ENCODE data around the gene CRYM.
"Not testable (repeated sequence)": the region's sequence is repeated elsewhere in the genome, so short reads cannot be mapped to it uniquely, and the experiment has no call there.

Gene CRYM

DNA sequence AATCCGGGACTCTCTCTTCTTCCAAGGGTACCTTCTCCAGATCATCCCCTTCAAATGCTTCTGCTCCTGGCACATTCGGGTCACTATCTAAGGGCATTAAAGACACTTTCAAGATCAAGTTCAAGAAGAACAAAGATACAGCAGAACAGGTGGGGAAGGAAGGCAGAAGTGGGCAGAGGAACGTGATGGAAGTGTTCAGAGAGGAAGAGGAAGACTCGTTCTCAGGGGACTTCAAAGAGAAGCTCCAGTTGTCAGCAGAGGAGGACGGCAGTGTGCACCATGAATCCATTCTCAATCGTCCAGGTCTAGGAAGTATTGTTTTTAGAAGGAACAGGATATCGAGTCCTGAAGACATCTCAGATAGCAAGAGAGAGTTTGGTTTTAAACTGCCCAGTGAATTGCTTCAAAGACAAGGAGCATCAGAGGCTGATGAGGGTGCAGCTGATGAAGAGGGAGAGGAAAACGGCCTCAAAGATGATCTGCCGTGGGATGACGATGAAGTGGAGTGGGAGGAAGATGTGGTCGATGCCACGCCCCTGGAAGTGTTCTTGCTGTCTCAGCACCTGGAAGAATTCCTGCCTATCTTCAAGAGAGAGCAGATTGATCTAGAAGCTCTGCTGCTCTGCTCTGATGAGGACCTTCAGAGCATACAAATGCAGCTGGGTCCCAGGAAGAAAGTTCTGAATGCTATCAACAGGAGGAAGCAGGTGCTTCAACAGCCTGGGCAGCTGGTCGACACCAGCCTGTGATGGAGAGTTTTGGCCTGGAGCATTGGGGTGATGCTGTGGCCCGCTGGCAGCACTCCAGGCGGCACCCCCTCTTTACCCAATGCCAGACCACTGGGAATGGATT lies 27.8 kb downstream of the CRYM start:
- DNase-seq (ENCODE audit: low read depth in 3 of 3, low spot score in 1 of 3), result no peak

GRCh38 chr16:21248179-21248578 lies 29.9 kb downstream of the CRYM start:
- not testable (repeated sequence) for DNase-seq (ENCODE audit: low read depth in 3 of 3, low spot score in 1 of 3)

GRCh38 chr16:21244518-21245215 lies 33.4 kb downstream of the CRYM start:
- DNase-seq (ENCODE audit: low read depth in 3 of 3, low spot score in 1 of 3), result no peak

DNA sequence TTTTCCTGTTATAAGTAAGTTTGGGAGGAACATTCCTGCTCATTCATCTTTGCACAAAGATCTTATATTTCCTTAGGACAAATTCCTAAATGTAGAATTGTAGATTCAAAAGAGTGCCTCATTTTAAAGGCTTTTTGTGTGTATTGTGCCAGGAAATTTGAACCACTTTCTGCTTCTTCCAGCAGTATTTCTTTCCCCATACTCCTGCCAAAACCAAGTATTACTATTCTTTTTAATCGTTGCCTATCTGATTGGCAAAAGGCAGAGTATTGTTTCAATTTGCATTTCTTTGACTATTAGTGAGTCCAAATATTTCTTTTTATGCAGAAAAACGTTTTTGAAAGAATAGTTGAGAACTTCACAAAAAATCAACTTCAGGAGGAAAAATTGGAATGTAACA lies 35.3 kb downstream of the CRYM start:
- no peak for DNase-seq (ENCODE audit: low read depth in 3 of 3, low spot score in 1 of 3)

- DNase-seq (ENCODE audit: low read depth in 3 of 3, low spot score in 1 of 3), result no peak
Observed at GRCh38 chr16:21239646-21240045, 38.4 kb downstream of the CRYM start.

GRCh38 chr16:21236831-21237230 lies 41.3 kb downstream of the CRYM start:
- no peak for DNase-seq (ENCODE audit: low read depth in 3 of 3, low spot score in 1 of 3)

DNA sequence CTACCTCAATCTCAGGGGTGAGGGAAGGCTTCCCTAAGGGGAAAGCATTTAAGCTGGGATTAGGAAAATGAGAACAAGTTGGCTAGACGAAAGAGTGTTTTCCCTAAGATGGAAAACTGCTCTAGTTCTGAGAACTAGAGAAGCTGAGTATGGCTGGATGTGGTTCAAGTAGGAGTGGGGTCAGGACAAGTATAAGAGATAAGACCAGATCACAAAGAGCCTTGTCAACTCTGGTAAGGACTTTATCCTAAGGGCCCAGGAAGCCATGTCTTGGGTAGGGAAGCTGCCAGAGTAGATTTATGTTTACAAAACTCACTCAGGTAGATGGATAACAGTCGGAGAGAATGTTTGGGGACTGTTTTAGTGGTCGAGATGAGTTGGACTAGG lies 42.9 kb downstream of the CRYM start:
- DNase-seq (ENCODE audit: low read depth in 3 of 3, low spot score in 1 of 3), result no peak

DNA sequence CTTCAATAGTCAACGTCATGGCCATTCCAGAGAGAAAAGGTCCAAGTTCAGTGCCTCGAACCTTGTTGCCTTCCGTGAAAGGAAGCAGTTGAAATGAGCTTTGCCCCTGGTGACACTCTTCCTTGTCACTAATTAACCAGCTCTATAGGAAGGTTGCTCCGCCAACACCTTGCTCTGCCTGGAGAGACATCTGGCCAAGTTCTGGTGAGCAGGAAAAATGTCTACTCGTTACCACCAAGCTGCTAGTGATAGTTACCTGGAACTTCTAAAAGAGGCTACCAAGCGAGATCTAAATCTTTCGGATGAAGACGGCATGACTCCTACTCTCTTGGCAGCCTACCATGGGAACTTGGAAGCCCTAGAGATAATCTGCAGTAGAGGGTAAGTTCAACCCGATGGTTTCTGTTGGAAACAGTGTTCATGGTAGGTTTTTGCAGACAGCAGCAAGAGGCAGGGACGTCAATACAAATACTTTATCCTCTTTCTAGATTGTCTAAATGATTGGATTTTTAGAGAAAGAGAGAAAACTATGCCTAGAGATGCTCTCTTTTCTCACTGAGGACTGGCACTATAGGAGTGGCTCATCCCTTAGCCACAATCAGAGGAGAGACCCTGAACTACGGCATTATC lies 44.5 kb downstream of the CRYM start, which contains the start of gene ANKS4B:
ANKS4B (plus strand) TSS at position 179 of the 630 bp plus-strand sequence; CDS start at position 218, 39 bp downstream.
- no peak for DNase-seq (ENCODE audit: low read depth in 3 of 3, low spot score in 1 of 3)

GRCh38 chr16:21233045-21233520 lies 45.0 kb downstream of the CRYM start:
- no peak for DNase-seq (ENCODE audit: low read depth in 3 of 3, low spot score in 1 of 3)

DNA sequence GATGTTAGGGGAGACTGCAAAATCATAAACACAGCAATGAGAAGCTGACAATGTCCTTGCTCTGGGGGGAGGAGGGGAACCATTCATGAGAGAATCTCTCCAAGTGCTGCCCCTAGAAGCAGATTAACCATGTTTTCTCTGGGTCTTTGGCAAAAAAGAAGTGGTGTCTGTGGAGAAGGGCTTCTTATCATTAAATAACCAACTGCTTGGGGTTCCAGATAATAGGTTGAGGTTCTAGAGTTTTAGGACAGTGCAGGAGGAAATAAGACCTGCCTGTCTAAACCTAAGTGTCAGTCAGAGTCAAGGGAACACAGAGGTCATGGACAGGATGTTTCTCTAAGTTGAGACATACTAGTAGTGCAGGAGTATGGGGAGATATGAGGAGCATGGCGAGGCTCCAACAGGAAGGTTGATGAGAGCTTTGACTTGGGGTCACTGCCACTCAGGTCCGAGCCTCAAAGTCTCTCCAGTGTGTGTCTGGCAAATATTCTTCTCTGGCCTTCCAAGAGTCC lies 49.7 kb downstream of the CRYM start:
- DNase-seq (ENCODE audit: low read depth in 3 of 3, low spot score in 1 of 3), result no peak

DNA sequence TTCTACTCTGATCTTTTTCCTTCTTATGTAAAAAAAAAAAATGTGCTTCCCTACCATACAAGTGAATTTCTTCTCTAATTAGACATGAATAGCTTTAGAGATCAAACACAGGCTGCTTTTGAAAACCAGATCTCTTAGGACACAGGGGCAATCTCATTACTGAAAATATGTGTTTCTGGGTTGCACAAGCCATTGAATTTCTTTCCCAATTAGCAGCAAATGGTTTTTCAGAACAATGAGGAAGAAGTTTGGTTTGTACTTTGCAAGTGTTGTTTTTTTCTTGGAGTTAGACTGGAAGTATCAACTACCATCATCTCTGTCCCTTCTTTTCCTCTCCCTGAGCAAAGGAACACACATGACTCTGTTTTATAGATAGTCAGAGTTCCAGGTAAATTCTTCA lies 50.2 kb downstream of the CRYM start:
- no peak for DNase-seq (ENCODE audit: low read depth in 3 of 3, low spot score in 1 of 3)

GRCh38 chr16:21226749-21227148 lies 51.3 kb downstream of the CRYM start:
- no peak for DNase-seq (ENCODE audit: low read depth in 3 of 3, low spot score in 1 of 3)

DNA sequence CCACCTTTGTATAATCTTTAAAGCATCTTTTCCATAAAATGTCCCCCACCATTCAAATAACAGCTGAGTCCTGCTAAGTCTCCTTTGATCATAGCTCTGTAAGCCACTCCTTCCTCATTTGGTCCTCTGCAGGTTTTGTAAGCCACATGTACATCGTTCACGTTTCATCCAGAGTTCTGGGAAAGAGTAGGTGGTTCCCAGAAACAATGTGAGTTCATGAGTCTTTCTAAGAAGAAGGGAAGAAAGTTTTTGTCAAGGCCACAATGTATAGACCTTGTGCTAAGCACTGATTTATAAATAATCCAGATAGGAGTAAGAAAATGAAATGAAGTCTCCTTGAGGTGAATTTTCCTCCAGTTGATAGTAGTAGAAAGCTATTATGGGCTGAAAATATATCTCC lies 53.3 kb downstream of the CRYM start:
- DNase-seq (ENCODE audit: low read depth in 3 of 3, low spot score in 1 of 3), result no peak

GRCh38 chr16:21223787-21224186 lies 54.3 kb downstream of the CRYM start:
- DNase-seq (ENCODE audit: low read depth in 3 of 3, low spot score in 1 of 3), result no peak

DNA sequence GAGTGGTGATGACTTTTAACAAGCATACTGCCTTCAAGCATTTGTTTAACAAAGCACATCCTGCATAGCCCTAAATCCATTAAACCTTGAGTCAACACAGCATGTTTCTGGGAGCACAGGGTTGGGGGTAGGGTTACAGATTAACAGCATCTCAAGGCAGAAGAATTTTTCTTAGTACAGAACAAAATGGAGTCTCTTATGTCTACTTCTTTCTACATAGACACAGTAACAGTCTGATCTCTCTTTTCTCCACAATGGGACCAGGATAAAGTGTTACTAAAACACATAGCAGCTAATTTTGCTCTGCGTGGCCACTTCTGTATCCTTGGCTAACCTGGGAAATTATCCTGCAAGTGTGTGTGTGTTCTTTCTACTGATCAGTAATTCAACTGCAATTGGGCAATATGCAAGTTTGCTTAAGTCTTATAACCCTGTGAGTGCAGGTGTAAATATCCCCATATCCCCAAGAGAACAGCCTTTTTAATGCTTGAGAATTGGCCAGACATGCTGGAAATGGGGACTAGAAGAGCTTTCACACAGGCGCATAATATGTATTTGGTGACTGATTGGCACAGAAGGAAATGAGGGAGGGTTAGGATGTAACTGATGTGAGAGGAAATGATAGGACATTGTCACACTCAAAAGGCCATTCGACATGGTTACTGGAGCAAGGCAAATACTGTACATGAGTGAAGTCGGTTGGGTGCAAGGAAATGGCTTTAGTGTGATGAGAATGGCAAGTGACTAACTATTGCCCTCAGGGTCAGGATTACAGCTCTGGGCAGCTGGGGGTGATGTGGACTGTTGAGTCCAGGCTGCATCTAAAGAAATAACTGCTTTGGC lies 55.4 kb downstream of the CRYM start:
- DNase-seq (ENCODE audit: low read depth in 3 of 3, low spot score in 1 of 3), result no peak

DNA sequence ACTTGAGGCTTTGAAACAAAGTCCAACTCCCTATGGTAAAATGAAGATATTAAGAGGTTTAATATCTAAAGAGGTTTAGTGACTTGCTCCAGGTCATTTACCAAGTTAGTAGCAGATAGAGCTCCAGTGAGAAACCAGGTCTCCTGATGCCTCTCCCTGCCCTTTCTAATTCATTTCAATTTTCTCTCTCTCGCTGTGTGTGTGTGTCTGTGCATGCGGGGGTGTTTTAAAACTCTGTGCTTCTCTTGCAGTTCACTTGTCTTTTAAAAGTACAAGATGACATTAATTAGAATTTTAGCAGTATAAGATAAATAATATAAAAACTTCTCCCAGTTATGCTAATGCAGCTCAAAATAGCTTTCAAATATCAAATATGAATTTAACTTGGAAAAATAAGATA lies 58.5 kb downstream of the CRYM start:
- DNase-seq (ENCODE audit: low read depth in 3 of 3, low spot score in 1 of 3), result no peak

DNA sequence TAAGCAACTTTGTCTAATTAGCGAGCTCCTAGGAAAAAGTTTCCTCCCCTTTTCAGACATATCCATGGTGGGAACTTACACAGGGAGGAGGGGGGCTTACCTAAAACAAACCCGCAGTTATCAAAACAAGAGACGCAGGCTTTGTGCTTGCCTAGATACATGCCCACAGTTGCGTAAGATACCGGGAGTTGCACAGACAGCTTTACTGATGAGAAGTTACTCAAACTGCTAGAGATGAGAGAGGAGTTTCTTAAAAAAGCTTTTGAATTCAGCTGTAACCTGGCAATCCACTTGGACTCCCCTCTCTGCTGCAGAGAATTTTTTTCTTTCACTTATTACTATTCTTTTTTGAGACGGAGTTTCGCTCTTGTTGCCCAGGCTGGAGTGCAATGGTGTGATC lies 59.9 kb downstream of the CRYM start:
- DNase-seq (ENCODE audit: low read depth in 3 of 3, low spot score in 1 of 3), result no peak

DNA sequence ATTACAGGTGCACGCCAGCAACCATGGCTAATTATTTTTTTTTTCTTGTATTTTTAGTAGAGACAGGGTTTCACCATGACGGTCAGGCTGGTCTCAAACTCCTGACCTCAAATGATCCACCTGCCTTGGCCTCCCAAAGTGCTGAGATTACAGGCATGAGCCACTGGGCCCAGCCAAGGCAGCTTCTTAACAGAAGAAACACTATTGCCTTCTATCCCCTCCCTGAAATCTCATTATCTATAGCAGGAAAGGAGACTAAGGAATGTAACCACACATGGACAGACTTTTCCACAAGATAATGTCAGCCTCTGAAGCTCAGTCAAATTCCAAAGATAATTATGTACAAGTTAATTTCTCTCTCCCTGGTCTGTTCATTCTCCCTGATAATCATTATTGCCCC lies 61.0 kb downstream of the CRYM start:
- no peak for DNase-seq (ENCODE audit: low read depth in 3 of 3, low spot score in 1 of 3)

DNA sequence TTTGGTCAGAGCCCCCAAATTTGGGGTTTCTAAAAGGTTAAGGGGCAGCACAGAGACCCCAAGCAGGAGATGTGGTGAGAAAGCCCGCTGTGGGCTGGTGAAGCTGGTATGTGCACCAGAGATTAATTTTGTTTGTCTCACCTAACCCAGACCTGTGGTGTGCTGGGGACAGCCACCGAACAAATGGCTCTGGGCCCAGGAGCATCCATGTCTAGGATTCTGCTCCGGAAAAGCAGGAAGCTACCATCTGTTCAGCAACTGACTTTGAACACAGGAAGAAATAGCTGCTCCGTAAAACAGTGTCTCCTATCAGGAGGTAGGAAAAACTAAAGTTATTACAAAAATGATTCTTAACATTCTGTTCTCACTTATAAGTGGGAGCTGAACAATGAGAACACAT lies 64.0 kb downstream of the CRYM start:
- no peak for DNase-seq (ENCODE audit: low read depth in 3 of 3, low spot score in 1 of 3)

DNA sequence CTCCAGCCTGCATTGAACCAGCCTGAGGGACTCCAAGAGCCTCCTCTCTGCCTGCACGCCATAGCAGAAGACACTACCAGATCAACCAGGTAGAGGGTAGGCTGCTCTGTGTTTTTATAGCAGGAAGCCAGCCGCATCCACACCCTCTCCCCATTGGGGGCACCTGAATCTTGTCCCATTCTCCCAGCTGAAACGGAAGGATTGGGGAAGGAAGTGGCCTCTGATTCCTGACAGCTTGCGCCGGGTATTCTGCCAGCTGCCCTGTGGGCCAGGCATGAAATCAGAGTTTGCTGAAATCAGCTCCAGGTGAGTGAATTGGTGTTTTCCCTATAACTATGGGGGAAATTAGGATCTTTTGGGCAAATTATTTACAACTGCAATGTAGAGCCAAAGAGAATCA lies 66.6 kb downstream of the CRYM start, which contains the start of gene ZP2:
ZP2 (minus strand) TSS at position 89 of the 400 bp plus-strand sequence; CDS start at position 62, 27 bp downstream.
- DNase-seq (ENCODE audit: low read depth in 3 of 3, low spot score in 1 of 3), result no peak
